Hepatocyte (in vitro differentiated cells): ENCODE data around the gene ATXN1.

Source experiments
- EZH2phosphoT487 ChIP-seq: fragments of 200-600 bp; sonication (generic); IDR thresholded peaks from one replicate; pipeline ENCODE4 v1.6.1; 2018; ENCODE audit warnings: antibody characterized with exemption, mild to moderate bottlenecking, low read depth, moderate library complexity; ENCODE audit not compliant: unreplicated experiment, severe bottlenecking
- TF ChIP-seq, protein P1 (sequence below): fragments of 200-600 bp; sonication (generic); IDR thresholded peaks from 2 replicates; pipeline ENCODE4 v1.5.1; 2016; ENCODE audit warnings: antibody characterized with exemption, mild to moderate bottlenecking; ENCODE audit not compliant: poor library complexity

DNA sequence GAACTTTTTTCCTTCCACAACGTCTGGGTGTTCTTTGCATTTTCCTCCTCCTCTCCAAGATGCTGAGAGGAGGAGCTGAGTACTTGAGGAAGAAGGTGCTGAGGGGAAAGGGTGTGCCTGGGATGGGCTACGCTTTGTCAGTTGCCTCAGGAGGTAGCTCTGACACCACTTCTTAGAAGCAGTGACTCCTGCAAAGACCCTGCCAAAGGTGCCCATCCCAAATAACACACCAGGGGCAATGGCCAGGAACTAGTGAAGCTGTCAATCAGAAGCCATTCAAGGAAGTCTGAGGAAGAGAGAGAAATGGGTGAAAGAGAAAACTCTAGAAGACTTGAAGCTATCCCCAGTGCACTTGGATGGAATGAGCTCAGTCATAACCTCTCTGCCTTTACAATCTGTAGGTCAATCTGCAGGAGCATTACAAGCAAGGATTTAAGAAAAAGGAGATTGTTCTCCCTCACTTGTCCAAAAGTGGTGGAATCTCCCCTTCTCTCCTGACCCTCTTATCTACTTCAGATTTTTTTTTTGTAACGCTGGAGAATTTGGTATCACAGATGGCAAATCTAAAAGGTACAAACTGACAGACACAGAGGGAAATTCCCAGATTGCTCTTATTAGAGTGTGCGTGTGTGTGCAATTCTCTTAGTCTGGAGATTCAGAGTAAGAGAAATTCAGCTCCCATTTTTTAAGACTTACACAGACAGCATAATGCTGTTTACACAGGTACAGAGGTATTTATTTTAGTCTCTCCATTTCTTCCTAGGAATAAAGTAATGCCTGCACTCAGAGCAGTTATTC, 280.3 kb downstream of the ATXN1 start:
- TF ChIP-seq, protein P1, sequence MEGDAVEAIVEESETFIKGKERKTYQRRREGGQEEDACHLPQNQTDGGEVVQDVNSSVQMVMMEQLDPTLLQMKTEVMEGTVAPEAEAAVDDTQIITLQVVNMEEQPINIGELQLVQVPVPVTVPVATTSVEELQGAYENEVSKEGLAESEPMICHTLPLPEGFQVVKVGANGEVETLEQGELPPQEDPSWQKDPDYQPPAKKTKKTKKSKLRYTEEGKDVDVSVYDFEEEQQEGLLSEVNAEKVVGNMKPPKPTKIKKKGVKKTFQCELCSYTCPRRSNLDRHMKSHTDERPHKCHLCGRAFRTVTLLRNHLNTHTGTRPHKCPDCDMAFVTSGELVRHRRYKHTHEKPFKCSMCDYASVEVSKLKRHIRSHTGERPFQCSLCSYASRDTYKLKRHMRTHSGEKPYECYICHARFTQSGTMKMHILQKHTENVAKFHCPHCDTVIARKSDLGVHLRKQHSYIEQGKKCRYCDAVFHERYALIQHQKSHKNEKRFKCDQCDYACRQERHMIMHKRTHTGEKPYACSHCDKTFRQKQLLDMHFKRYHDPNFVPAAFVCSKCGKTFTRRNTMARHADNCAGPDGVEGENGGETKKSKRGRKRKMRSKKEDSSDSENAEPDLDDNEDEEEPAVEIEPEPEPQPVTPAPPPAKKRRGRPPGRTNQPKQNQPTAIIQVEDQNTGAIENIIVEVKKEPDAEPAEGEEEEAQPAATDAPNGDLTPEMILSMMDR, result no peak
- TF ChIP-seq EZH2phosphoT487, result no peak
